Dermis blood vessel endothelial cell (primary cell): ENCODE data around the gene CTSE. TPM values are rescaled to one million over a fixed set of nuclear protein-coding genes. Genes with fewer than 3 reads are reported as not detected.
A peak's percentile ranks its signal among the peaks of the same experiment; 100 is the strongest.

Experiments
- DNase-seq: peaks from one replicate; pipeline ENCODE4 v3.0.0; 2010
- total RNA-seq: library from RNA; depleted of rRNA; stranded (reverse); fragments of >200 nt; gene quantifications from 2 replicates; pipeline ENCODE4 v1.2.3, GENCODE V29; 2014

The CTSE gene
- total RNA-seq, 1 donor from 2014 or later, result not detected

DNA sequence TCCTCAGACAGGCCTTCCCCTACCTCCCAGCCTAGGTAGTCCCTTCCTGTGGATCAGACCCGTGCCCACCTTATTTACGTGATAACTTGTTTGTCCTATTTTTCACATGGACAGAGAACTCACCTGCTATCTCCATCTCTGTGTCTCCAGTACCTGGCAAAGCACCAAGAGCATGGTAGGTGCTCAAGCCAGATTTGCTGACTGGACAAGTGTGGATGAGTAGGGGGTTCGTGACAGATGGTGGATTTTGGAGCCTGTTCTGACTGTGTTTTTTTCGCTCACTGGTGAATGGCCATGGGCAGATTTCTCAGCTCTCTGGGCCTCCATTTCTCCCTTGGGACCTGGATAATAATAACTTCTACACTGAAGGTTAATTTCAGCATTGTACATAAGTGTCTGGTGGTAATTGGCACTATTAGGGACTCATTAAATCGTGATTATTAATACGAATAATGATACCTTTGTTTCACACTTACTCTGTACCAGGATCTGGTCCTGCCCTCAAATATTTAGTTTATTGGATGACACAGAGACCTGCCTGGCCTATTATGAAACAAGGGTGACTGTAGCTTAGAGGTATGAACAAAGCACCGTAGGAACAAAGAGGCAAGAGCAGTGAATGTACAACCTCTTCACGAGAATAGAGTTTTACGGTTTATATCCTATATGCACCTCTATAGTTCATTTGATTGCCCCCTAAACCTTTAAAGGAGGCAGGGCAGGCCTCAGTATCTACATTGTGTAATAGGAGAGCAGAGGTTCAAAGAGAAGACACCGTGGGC, 56.0 kb downstream of the CTSE start:
- no peak for DNase-seq

DNA sequence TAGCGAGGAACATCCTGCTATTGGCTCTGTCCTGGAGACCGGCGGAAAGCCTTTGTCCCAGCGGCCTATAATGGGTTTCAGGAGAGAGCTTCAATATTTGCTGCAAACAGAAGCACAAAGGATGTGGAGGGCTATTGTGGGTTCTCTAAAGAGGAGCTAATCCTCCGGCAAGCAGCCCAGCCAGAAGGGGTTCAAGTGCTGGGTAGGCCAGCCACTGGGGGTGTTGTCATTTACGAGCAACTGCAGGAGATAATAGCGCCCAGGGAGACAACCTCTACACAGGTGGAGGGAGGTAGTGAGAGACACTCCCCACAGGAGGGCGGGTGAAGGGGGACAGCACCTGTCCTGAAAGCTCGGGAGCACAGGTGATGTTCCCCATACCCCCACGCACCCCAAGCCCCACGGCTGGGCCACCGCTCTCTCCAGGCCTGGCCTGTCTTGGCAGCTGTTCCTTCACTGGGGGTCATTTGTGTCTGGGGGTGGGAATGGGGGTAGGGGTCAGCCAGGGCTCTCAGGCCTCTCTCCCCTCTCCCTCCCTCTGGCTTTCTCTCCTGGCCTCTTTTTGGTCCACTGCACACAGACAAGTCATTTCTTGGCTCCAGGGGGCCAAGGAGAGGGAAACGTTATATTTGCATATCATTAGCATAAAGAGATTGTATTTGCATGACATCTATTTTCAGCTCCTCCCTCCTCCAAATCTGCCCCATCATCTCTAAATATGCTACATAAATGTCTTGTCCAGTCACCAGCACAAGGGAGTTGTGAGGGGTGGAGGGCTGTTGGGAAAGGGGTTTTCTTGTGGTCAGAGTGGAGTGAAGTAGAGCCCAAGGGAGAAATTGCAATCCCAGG, 58.4 kb downstream of the CTSE start:
- DNase-seq, result no peak

DNA sequence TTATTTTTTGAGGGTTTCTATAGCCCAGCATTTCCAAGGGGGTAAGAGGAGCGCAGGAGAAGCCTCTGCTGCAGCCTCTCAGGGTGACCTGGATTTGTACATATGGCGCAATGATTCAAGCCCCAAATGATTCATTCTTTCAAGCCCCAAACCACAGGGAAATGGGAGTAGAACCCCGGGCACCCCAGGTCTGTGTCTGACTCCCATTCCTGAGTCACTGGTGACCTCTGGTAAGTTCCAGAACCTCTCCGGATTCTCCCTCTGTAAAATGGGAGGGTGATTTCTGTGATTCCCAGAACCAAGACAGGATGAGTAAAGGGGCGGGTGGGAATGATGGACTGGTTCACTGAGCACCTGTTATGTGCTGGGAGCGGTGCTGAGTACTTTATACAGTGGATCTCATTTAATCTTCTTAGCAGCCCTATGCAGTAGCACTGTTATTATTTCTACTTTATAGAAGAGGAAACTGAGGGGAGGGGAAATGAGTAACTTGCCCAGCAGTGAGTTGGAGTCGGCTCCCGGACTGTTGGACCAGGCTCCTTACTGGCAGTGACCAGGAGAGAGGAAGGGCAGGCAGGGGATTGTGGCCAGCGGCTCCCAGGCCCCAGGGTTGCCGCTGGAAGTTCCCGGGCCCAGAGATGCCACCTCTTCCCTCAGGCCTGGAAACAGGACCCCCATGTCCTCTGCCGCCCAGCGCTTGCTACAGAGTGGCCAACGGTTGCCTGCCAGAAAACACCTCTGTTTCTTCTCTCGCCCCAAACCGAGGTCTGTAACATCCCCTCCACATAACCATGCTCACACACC, 60.1 kb downstream of the CTSE start:
- DNase-seq, result peak; percentile 40

DNA sequence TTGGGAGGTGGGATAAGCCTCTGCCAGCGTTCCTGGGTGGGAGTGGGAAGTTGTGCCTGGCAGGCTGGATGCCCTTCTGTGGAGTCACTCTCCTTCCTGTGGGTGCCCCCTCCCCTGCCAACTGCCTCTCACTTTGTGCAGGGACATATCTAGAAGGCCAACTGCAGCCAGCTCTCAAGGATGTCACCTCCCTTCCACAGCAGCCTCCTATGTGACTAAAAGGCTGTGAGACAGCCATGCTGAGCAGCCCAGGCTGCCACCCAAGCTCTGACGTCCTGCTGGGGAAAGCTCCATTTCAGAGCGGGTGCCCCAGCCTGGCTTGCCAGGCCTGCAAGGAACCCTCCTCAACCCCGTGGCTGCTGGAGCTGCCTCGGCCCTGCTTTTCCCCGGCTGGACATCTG, 60.9 kb downstream of the CTSE start:
- DNase-seq, result no peak

DNA sequence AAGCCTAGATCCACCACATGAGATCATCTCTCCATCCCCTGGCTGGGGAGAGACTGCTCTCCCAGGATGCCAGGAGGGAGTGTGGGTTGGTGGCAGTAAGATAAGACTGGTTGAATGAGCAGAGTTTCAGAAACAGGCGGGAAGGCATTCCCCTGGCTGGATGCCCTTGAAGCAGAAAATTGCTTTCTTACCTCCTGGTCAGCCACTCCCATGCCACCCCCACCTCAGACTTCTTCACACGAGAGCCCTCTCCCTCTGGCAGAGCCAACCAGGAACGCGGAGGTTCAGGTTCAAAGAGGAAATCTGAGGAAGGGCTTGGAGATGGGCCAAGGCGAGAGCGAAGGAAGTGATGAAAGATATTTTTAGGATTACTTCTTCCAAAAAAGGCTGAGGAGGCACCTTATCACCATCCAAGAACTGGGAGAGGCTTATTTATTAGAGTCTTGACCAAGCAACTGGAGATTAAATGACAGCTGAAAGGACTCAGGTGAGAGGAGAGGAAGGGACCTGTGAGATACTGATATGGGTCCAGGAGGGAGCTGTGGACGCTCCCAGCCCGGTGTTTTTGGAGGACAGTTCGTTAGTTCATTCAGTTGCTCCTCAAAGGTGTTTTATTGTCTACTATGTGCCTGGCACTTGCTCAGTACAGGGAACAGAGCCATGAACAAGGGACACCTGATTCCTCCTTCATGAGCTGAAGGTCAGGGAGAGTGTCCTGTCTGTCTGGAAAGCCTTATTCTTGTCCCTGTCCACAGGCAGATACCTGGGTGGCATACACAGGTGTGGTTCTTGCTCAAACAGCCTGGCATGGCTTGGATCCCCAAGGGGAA, 61.5 kb downstream of the CTSE start:
- peak; percentile 31 for DNase-seq

DNA sequence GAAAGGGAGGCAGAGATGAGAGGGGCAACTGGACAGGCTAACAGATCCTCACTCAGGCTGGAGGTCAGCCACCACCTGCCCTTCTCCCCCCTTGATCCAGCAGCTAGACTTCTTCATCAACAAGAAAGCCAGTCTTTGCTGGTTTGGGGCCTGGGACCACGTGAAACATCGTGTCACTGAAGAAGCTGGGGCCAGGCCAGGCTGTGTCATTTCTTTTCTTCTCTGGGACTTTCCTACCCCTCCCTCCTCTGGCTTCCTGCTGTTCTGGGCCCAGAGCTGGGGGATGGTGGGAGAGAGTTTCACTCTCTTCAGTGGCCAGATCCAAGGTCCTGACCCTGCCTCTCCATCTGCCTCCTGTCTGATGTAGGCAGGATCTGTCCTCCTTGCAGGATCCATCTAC, 62.3 kb downstream of the CTSE start:
- peak; percentile 58 for DNase-seq

DNA sequence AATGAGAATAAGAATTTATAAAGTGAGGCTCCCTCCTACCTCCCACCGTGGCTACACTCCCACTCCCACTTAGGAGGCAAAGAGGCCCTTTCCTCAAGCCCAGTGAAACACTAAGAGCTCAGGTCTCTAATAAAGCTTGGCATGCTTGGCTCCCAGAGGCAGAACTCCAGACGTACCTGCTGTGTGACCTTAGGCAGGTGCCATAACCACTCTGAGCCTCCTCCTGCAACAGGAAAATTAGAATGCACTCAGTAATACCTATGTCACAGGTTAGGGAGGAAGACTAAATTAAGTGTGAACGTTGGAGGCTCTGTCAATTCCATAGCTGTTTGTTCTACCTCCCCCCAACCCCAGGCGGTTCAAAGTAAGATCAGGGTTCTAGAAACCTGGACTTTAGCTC, 63.9 kb downstream of the CTSE start:
- DNase-seq, result no peak

Other genes starting within 250 kb of the CTSE start
- 28.2 and 29.6 TPM in 2 replicates for gene RAB29, start 248.4 kb downstream of the CTSE start, total RNA-seq
- gene SLC41A1, start 210.7 kb downstream of the CTSE start, total RNA-seq, result 22.8 and 30.7 TPM in 2 replicates
- 0.05 TPM in 1 of 2 replicates, not detected in the other for gene PM20D1, start 173.8 kb downstream of the CTSE start, total RNA-seq
- 0.09 TPM in 1 of 2 replicates, not detected in the other for gene SLC26A9, start 80.4 kb downstream of the CTSE start, total RNA-seq
- not detected in 2 replicates for gene RAB7B, start 20.5 kb downstream of the CTSE start, total RNA-seq
- gene RHEX, start 29.3 kb upstream of the CTSE start, total RNA-seq, result not detected in 2 replicates
- gene AVPR1B, start 93.5 kb upstream of the CTSE start, total RNA-seq, result 0.05 TPM in 1 of 2 replicates, not detected in the other
- 5.9 and 8.0 TPM in 2 replicates for gene FAM72A, start 178.9 kb upstream of the CTSE start, total RNA-seq
- 102 and 108 TPM in 2 replicates for gene SRGAP2, start 179.6 kb upstream of the CTSE start, total RNA-seq